PC-3 (cell line): ENCODE data around the gene DPF1.

ENCODE experiments used
- CTCF ChIP-seq: fragments of 300-600 bp; sonication (generic); conservative IDR thresholded peaks from 2 replicates; pipeline ENCODE4 v1.5.1; 2017; ENCODE audit warnings: antibody characterized with exemption, low read depth, mild to moderate bottlenecking, low read length
- EZH2 ChIP-seq: fragments of 300-600 bp; sonication (generic); IDR thresholded peaks from one replicate; pipeline ENCODE4 v1.6.1; 2017; ENCODE audit warnings: antibody characterized with exemption, mild to moderate bottlenecking, low read length; ENCODE audit not compliant: unreplicated experiment

- TF ChIP-seq CTCF (no peak), EZH2 (no peak)
These were observed 41.3 kb upstream of the DPF1 start for GRCh38 chr19:38265213-38265861.
